ENCODE data around the gene PLA2G4E.

PLA2G4E gene

DNA sequence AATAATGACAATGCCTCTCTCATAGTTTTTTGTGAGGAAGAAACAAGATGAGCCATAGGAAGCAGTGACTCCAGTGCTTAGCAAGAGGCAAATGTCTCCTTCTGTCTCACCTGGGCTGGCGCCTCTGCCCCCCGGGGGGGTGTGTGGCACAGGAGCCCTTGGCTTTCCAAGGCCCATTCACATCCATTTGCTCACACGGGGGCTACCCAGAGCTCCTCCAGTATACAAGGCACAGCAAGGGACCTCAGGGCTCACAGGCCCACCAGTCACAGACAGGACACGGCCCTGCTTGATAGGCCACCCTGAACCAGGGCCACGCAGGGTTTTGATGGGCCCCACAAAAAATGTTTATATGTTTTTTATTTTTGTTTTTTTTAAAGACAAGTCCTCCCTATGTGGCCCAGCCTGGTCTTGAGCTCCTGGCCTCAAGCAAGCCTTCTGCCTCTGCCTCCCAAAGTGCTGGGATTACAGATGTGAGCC, 26.6 kb downstream of the PLA2G4E start:
- DNase-seq (ENCODE audit: low read depth): no peak
- TF ChIP-seq, protein P1, sequence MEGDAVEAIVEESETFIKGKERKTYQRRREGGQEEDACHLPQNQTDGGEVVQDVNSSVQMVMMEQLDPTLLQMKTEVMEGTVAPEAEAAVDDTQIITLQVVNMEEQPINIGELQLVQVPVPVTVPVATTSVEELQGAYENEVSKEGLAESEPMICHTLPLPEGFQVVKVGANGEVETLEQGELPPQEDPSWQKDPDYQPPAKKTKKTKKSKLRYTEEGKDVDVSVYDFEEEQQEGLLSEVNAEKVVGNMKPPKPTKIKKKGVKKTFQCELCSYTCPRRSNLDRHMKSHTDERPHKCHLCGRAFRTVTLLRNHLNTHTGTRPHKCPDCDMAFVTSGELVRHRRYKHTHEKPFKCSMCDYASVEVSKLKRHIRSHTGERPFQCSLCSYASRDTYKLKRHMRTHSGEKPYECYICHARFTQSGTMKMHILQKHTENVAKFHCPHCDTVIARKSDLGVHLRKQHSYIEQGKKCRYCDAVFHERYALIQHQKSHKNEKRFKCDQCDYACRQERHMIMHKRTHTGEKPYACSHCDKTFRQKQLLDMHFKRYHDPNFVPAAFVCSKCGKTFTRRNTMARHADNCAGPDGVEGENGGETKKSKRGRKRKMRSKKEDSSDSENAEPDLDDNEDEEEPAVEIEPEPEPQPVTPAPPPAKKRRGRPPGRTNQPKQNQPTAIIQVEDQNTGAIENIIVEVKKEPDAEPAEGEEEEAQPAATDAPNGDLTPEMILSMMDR (conservative IDR thresholded peaks at IDR 0.05; ENCODE audit: low read depth, low read length): no peak
- no peak overlapping the region for H3K4me3 ChIP-seq (ENCODE audit: low read depth, low read length)

DNA sequence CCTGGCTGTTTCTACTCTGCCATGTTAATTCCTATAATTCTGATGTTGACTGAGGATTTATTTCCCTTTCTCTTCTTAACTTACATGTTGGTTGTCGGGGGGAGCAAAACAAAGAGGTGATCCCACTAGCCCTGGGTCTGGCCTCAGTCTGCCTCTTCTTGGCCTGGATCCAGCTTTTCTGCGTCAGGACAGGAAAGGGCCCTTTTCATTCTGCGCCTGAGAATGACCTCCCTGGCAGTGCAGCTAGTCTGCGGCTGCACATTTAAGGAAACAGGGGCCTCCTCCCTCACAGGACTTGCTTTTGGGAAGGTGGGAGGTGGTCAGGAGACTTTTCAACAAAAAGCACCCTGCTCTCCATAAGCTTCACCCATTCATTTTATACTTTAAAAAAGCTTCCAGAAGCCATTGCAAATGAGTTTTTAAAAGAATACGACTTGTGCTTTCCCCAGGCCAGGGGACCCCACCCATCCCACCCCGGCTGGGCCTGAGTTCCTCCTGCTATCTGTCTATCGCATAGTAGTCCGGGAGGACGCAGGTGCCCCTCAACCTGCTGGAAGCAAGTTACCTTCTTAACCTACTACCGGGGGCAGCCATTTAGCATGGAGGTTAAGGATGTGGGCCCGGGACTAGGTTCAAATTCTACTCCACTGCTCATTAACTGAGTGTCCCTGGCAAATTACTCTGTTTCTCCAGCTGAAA, 27.2 kb downstream of the PLA2G4E start:
- no peak overlapping the region for H3K4me3 ChIP-seq (ENCODE audit: low read depth, low read length)
- TF ChIP-seq, protein P1 (conservative IDR thresholded peaks at IDR 0.05; ENCODE audit: low read depth, low read length): no peak
- DNase-seq (ENCODE audit: low read depth): no peak

DNA sequence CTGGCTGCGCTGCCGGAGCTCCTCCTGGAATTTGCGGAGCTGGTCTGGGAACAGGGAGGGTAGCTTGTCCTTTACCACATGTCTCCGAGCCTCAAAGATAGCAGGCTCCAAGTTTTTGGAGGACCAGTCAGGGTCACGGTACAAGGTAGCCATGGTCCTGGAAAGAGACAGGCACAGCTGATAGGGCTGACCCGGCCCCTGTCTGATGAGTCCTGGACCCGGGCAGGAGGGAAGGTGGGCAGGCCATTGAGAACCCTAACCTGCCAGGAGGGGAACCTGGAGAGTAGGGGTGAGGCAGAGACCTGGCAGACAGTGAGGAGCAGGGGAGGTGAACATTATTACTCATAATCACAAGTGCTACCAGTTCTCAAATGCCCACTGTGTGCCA, 28.0 kb downstream of the PLA2G4E start:
- DNase-seq (ENCODE audit: low read depth): no peak
- TF ChIP-seq, protein P1 (conservative IDR thresholded peaks at IDR 0.05; ENCODE audit: low read depth, low read length): no peak
- no peak overlapping the region for H3K4me3 ChIP-seq (ENCODE audit: low read depth, low read length)

DNA sequence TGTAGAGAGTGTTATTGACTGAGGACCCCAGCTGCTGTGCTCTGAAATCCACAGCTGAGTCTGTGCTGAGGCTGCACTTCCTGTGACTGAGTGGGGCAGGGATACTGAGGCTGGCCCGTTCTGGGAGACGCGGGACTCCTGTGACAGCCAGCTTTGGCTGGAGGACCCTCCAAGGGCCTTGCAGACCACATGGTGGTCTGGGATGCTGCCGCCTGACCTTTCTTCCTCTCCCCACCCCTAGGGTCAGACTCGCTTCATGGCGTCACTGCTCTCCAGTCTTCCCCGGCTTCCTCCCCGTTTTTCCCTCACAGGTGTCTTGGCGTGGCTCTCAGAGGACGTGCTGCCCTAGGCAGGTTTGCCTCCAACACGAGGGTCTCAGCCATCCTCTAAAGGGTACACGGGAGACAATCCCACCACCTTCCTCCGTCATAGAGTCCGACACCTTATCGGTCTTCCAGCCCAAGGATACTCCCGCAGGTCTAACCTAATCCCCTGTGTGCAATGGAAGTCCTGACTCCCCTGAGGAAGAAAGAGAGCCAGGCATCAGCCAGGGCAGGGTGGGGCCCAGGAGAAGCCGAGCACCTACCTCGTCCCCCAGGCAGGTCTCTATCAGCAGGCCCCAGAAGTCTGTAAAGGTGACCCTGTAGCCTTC, 28.6 kb downstream of the PLA2G4E start:
- DNase-seq (ENCODE audit: low read depth): no peak
- TF ChIP-seq, protein P1 (conservative IDR thresholded peaks at IDR 0.05; ENCODE audit: low read depth, low read length): no peak
- H3K4me3 ChIP-seq (ENCODE audit: low read depth, low read length): no peak overlapping the region

DNA sequence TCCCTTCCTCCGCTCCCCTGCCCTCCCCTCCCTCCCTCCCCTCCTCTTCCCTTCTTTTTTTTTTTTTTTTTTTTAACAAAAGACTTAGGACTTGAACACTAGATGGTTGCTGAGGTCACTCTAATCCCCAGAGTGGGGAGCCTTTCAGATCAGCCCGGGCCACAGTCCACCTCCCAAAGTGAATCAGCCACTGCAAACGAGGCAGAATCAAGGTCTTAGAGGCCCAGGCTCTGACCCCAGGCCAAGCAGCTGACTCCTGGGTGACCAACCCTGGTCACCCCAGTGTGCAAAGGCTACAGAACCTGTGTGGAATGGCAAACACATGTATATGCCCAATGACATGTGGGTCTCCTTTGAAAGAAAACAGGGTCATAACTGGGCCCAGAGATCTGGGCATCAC, 30.2 kb downstream of the PLA2G4E start:
- H3K4me3 ChIP-seq (ENCODE audit: low read depth, low read length): no peak overlapping the region
- no peak for DNase-seq (ENCODE audit: low read depth)
- TF ChIP-seq, protein P1 (conservative IDR thresholded peaks at IDR 0.05; ENCODE audit: low read depth, low read length): no peak

DNA sequence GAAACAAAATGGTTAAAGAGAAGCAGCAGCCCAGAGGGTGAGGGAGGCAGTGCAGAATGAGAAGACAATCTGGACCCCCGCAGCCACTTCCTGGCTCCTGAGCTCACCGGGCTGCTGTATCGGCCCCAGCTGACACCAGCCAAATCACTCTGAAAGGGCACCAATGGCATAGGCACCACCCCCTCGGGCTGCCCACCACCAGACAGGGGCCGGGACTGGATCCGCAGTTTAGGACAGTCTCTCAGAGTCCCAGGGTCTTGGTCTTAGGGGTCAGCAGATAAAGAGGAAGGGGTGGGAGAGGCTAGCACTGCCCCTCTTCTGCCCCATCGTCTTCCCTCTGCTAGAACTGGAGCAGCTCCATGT, 30.6 kb downstream of the PLA2G4E start:
- TF ChIP-seq, protein P1 (conservative IDR thresholded peaks at IDR 0.05; ENCODE audit: low read depth, low read length): no peak
- no peak for DNase-seq (ENCODE audit: low read depth)

More for the DNA sequence above, 30.6 kb downstream of the PLA2G4E start:
- H3K4me3 ChIP-seq (ENCODE audit: low read depth, low read length): no peak overlapping the region
